ENCODE measurements around the gene NFIA.

The NFIA gene

DNA sequence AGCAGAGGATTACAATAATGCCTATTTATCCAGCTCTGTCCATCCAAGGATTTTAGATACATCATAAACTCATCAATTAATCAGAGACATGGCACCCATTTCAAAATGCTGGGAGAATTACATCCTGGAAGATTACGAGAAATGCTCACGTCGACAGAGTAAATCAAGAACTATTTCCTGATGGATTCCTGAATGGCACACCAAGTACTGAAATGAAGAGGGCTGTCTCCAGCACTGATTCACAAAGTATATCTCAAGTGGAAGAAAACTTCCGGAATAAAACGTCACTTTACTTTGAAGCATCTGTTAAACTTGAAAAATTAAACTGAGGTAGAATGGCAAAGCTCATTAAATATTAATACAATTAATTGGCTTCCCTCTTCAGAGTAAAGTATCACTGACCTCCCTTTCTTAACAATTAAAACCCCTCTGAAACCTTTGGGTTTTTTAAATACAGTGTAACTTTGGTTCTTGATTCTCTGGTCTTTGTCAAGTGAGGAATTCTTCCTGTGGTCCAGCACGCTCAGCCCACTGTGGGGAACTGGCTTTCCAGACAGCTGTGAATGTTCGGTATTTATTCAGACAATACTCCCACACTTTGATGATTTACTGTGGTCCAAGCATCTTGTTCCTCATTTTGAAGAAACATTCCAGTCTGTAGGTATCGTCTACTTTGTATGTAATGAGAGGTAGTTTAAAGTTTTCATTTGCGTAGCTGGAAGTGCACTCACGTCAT is 288.0 kb downstream of the NFIA start:
- no peak for DNase-seq (ENCODE audit: low spot score)

DNA sequence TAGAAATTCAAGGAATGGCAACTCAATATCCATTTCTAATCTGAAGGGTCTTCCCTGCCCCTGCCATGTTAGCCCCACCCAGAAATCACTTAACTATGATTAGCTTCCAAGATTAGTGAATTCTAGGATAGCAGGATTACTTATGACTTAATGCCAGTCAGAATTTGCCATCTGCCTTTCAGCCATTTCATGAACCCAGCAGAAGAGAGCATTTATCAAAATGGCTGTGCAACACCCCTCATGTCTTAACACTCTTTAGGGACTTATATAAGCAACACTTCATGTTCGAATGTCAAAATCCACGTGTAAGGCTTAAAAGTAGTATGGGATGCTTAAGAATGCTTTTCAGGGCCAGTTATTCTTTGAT is 288.5 kb downstream of the NFIA start:
- DNase-seq (ENCODE audit: low spot score): no peak

DNA sequence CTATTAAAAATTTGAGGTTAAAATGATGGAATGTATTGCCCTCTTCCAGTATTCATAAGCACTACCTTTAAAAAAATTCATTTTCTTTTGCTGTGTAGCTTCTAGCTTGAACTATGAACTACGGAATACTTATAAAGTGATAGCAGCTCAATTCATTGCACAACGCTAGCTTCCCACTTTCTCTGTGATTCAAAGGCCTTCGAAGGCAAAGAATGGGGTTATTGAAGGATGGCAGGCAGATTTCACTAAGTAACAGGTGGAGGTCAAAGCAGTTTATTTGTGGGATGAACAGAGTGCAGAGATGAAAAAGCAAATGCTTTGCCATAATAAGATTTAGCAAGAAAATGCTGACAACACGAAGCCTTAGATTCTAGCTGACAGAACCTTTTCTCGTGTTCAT is 290.6 kb downstream of the NFIA start:
- no peak for DNase-seq (ENCODE audit: low spot score)

DNA sequence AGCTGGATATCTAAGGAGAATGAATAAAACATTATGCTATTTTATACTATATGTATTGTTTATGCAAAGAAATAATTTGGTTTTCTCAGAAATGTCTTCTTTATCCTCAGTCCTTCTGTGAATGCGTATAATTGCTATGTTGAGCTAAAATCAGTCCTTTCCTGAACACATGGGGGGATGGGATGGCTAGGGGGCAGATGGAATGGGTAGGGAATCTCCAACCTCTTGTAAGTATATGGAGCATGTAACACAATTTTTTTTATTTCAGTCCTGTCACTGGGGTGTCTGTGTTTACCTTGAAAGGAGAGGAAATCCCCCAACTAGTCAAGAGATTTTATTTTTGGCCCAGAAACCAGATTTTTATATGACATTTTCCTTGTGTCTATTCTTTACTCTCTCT is 291.8 kb downstream of the NFIA start:
- DNase-seq (ENCODE audit: low spot score): no peak

DNA sequence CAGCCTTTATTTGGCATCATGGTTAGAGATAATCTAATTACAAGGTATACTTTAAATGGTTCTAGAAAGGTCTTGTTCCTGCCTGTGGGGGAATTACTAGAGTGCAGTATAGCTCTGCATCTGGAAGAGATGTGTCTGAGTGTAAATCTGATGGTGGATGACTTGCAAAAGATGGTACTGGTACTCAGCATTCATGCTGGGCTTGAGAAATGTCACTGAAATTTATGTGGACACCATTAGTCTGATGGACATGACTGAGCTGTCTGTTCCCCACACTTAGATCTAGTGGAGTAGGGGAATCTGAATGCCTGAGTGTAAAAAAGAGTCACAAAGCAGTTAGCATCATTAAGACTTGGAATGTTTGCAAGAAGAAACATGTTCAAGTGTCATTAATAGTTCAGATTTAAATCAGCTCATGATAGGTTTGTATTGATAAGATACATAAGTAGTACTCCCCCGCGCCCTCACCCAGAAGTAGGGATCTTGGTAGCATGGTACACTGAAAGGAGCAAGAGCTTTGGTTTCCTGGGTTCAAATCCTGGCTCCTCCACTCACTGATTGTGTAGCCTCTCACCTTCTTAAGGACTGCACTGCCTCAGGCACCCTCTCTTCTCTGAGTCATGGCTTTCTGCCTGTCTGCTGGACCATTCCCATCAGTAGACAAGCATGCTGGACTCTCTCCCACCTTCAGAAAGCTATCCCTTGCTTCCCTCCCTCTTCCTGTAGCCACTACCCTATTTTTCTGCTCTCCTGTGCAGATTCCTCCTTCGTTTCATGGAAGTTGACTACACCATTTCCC is 292.9 kb downstream of the NFIA start:
- no peak for DNase-seq (ENCODE audit: low spot score)

DNA sequence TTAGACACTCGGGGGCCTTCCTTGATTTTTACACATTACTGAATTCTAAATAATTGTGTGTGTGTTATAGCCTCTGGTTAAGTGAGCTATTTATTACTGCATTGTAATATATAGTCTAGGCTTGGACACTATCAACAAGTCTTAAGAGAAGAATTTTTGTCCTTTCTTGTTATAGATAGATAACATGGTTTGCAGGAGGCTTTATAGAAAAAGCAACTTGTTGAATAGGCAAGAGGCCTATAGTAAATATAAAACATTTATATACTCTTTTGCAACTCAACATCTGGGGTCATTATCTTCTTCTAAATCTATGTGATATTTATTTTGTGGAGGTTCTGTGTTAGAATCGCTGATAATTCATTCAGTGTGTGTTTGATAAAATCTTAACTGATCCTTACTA is 293.8 kb downstream of the NFIA start:
- no peak for DNase-seq (ENCODE audit: low spot score)

DNA sequence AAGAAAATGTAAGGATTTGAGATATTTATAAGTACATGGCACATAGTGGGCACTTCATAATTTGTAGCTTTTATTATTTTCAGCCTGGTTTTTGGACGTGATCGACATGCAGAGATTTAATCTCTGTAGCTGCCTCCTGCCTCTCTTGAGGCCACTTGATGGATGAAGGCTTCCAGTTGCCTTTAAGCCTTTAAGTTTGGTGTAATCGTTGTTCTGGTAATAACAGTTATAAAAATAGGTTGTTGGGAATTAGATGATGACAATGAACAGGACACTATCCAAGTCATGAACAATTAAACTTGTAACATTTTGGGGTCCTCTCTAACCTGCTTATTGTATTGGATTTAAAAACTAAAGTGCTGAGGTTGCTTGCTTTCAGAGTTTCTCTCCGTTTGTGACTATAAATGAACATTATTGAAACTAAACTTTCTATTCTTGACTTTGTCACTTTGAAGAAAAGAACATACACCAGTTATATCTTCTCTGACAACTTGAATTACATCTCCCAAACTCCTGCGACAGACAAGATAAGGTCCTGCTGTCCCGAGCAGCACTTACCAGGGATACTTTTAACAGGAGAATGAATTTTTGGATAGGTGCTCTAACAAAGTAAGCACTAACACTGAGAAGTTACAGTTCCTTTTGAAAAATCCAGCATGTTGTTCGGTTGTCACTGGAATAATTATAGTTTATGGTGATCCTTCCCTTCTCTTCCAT is 295.0 kb downstream of the NFIA start:
- DNase-seq (ENCODE audit: low spot score): no peak

DNA sequence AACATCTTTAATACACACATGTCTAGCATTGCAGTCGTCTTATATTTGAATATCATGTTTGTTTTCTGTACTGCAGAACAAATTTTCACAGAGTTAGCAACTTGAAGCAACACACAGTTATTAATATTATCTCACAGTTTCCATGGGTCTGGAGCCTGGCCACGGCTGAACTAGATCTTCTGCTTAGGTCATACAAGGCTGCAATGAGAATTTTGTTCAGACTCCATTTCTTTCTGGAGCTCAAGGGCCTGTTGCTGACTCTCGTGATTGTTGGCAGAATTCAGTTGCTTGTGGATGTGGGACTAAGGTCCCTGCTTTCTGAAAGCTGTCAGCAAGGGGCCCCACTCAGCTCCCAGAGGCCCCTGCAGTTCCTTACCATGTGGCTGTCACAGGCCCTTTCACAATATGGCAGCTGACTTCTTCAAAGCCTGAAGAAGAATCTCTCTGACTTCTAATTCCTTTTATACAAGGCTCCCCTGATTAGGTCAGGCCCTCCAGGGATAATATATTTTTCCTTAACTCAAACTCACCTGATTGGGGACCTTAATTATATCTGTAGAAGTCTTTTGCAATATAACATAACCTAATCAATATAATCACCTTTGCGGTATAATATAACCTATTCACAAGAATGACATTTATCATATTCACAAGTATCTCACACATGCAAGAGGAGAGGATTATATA is 296.3 kb downstream of the NFIA start:
- DNase-seq (ENCODE audit: low spot score): no peak

DNA sequence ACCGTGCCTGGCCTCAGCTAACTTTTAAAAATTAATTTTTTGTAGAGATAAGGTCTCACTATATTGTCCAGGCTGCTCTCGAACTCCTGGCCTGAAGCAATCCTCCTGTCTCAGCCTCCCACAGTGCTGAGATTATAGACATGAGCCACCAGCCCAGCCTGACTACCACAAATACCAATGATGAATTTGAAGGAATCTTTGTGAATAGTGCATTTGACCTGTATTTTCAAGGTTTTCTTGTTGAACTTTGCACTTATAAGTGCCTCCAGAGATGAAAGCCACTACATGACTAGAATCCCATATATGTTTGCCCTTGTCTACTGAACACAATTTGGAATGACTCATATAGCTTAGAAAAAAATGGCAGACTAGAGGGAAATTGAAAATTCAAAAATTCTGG is 297.3 kb downstream of the NFIA start:
- DNase-seq (ENCODE audit: low spot score): no peak

DNA sequence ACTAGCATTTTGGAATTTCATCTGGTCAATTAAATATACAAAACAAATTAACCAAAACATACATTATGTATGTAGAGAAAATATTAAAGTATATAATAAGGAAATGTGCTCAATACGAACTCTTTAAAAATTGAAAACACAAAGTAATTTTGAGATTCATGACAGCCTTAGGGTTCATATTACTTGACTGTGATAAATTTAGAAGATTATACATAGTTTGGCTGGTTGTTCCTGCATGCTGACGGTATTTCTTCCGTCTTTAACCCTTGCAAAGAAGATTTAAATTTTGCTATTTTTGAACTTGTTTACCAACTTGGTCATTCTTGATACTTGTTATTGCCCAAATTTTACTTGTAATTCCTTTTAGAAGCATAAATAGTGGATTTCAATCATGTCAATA is 298.2 kb downstream of the NFIA start:
- DNase-seq (ENCODE audit: low spot score): no peak

DNA sequence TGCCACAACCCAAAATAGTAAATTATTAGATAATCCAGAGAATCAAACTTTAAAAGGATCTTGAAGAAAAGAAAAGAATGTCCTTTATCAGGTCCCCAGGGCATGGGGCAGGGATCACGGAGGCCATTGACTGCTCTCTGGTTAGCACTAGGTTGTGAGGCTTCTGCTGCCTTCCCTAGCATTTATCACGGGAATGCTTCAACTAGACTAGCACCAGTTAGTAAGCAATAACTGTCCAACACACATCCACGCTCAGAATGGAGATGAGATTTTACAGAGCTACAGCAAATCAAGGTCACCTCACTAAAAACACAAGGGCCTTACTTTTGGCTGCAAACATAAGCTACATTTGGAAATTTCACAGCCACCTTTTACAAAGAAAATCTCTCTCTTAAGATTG is 304.0 kb downstream of the NFIA start:
- no peak for DNase-seq (ENCODE audit: low spot score)

DNA sequence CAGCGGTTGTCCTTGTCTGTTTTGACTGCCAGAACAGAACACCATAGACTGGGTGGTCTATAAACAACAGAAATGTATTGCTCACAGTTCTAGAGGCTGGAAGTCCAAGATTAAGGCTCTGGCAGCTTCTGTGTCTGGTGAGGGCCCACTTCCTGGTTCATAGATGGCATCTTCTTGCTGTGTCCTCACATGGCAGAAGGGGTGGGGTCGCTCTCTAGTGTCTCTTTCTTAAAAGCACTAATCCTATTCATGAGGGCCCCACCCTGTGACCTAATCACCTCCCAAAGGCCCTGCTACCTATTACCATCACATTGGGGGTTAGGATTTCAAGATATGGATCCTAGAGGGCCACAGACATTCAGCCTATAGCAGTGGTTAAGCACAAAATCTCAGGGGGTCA is 304.4 kb downstream of the NFIA start:
- no peak for DNase-seq (ENCODE audit: low spot score)

DNA sequence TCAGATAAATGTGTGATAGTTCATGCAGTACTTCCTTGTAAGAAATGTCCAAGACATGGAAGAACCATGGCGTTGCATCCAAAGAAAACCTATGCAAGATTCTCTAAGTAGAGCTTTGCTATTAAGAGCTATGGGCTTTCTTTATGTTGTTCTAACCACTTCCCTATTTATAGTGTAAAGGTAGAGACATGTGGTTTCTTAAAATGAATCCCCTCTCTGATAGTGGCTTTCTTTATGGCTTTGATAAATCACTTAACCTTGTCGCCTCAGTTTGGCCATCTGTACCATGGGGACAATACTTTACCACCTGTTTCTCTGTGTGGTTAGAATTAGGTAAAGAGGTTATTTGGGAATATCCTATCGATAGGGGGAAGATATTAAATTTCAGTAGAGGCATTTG is 305.5 kb downstream of the NFIA start:
- DNase-seq (ENCODE audit: low spot score): no peak

DNA sequence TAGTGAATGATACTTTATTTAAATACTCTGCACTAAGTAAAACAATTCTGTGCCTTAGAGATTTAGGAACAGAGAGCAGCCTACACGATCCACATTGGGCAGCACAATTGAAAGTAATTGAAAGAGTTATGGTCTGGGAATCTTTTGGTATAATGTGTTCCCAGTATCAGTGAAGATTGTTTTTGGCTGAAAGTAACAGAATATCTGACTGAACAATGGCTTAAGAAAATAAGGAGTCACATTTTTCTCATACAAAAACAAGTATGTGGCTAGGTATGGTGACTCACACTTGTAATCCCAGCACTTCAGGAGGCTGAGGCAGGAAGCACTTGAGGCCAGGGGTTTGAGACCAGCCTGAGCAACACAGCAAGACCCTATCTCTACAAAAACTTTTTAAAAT is 306.2 kb downstream of the NFIA start:
- no peak for DNase-seq (ENCODE audit: low spot score)

DNA sequence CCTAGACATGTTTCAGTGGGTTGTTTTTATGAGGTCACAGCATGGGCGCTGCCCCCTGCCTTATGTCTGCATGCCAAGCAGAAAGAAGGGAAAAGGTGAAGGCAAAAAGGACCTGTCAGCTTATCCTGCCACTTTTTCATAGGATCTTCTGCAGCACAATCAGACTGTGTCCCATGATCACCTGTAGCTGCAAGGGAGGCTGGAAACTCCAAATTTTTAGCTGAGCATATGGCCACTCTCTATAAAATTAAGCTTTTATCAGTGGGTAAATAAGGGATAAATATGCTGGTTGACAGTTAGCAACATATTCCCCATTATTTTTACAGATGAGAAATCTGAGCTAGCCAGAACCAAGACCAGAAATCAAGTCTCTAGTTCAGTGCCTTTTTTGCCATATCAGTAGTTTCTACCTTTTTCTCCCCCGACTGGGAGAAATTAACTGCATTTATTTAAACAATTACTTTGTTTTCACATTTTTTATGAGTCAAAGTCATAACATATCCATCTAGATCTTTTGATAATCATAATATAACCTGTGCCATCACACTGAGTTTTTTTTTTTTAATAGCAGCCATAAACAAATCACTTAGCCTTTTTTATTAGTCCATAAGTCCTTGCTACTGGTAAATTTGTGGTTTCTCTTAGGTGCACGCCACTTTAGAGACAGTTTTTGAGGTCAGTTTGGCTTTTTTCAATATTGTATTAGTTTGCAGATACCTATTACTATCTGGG is 307.0 kb downstream of the NFIA start:
- no peak for DNase-seq (ENCODE audit: low spot score)

DNA sequence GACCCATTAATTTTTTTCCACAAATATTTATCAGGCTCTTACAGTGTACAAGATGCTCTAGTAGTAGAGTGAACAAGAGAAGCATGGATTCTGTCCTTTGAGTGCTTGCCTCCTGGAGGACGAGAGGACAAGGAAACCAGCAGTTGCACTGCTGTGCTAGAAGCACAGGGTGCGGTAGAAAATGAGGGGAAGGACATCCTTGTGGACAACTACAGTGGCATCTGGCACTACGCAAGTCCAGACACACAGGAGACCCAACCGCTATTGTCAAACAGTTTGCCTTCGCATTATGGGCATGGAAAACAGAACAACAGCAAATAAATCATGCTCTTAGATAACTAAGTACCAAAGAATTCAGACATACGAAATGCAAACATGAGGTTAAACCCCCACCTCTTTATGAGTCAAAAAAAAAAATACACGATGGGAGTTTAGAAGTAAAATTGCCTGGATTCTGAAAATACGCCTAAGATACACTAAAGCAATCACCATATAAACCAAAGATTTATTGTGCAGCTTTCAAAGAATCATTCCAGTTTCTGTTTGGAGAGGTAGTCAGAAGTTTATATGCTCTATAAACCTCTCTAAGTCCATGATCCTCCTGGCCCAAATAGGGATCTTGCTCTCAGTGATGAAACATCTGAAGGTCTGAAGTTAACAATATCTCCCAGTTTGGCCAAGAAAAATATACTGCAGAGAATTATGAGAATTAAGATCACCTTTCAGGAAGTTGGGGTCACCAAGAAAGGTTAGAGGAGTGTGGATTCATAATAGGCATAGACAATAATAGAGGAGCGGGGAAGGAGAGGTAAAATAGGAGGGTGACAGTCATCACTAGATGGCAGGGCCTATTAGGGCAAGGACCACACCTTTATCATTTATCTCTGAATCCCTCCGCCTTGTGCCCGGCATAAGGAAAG is 307.8 kb downstream of the NFIA start:
- DNase-seq (ENCODE audit: low spot score): no peak

DNA sequence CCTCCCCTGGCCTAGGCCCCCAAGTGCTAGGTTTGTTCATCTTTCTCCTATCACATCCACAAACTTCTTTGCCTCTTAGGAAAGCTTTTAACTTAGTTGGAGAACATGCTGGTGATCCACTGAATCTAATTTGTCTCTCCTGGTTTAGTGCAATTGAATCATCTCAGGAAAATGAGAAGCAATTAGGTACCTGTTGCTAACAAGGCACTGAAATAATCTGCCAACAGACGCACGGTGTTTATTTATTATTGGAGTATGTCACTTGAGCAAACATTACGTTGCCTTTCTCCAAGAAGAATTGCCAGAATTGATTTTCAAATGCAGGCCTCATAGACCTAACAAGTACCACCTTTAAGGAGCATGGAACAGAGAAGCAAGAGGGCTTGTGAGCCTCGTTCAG is 309.4 kb downstream of the NFIA start:
- DNase-seq (ENCODE audit: low spot score): no peak

DNA sequence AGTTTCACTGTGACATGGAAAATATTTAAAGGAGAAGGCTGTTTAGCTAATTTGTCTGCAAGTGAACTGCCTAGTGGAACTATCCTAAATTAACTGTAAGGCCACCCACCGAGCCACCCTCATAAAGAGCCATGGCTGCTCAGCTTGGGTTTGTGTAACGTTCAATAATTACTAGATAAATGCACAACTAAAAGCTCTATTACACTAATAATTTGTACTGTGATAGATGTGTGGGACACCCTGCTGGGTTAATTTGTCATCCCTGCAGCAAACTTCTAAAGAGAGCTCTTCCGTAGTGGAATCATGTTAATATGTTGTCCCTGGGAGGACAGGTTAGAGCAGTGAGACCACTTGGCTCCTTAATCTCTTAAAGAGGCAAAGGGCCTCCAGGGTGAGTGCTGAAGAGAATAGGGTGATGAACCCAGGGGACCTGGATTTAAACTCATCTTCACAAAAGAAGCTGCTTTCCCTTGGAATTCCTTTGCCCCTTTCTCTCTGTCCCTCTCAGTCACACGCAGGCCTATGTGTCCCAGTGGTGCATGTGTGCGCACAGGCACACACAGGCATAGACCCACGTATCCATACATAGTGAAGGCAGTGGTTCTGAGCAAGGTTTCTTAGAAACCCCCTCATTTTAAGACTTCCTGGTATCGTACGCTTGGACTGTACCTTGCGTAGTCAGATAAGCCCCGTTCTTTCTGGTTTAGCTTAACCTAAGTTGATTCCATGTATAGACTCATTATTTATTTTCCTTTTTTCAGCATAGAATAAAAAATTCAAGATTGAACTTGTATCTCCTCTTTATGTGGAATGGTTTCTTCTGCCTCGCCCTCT is 310.3 kb downstream of the NFIA start:
- DNase-seq (ENCODE audit: low spot score): no peak

DNA sequence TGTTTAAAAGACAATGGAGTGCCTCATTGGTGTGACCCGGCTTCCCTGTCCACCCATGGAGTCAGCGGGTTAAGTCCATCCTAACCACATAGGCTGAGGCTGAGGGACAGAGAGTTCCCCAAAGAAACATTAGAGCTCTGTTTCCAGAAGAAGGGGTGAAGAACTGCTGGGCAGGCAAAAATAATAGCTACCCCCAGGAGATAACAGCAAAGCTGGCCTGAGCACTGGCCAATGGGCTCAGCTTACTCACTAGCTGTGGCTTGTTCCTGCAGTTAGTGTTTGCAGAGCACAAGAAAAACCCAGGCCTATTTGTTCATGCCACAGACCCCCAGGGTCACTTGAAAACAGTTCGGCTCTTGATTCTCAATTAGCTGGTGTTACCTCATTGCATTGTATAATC is 311.2 kb downstream of the NFIA start:
- no peak for DNase-seq (ENCODE audit: low spot score)

Data from hematopoietic multipotent progenitor cell treated with erythropoietin and hydrocortisone succinate and interleukin-3 and kit ligand, for 17 days (in vitro differentiated cells).